GM10266 (cell line): ENCODE data around the gene GIPC3.

Source experiments
- DNase-seq: peaks from one replicate; pipeline ENCODE4 v3.0.0; 2012; ENCODE audit errors: extremely low spot score
- CTCF ChIP-seq: IDR thresholded peaks from 2 replicates; pipeline ENCODE4 v1.5.1; 2012; ENCODE audit warnings: mild to moderate bottlenecking, low read depth; ENCODE audit not compliant: control insufficient read depth, insufficient read depth; ENCODE audit errors: missing control alignments

The GIPC3 gene

GRCh38 chr19:3638208-3639193 is 53.2 kb downstream of the GIPC3 start:
- TF ChIP-seq CTCF, result no peak

GRCh38 chr19:3639479-3639878 is 54.2 kb downstream of the GIPC3 start:
- DNase-seq, result no peak
- TF ChIP-seq CTCF, result no peak

More at GRCh38 chr19:3638208-3639193, 53.2 kb downstream of the GIPC3 start:
- DNase-seq, result no peak

- TF ChIP-seq CTCF, result no peak
- no peak for DNase-seq
Measured at GRCh38 chr19:3641515-3642269, 56.4 kb downstream of the GIPC3 start.

DNA sequence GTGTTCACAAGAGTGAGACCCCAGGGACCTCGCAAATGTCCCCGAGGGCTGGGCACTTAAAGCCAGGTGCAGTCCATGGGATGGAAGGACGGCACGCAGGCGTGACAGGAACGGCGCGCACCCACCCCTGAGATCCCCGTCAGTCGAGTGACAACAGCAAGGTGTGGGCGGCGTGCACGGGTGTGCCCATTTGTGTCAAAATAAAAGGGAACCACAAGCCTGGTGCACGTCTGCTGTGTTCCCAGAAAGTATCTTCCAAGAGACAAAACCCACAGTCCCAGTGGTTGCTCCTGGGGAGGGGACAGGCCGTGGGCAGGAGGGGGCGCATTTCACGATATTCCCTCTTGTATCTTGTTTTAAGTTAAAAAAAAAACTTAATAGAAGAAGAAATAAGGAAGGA is 57.0 kb downstream of the GIPC3 start:
- DNase-seq, result no peak
- no peak for TF ChIP-seq CTCF
